Stimulated activated CD8-positive, alpha-beta memory T cell treated with anti-CD3 and anti-CD28 coated beads, Interleukin-7, amount 100 ng/mL, for 48 hours (primary cell): ENCODE measurements around the gene RNASEH1.

Experiments used
- DNase-seq, 2 donors: peaks; one replicate each; pipeline ENCODE4 v3.0.0-alpha.2; 2020; ENCODE audit warnings: low read depth in 1 of 2; ENCODE audit errors: extremely low read depth in 1 of 2

RNASEH1 gene

DNA sequence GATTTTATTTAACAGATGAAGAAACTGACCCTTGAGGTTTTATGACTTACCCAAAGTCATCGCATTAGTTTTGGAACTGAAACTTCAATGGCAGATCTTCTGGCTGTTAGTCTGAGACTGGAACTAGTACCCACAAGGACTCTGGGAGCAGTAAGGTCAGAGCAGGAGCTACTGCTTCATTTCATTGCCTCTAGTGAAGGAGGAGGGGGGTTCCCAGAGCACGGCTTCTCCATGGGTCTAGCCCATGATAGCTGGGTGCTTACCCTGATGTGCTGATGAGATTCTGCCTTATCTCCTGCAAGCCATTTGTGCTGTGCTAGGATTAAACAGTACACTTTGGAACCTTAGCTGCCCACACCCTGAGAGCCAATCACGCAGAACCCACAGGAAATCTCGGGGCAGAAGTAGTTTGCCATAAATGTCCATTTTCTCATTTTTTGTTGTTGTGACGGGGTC lies 5.4 kb upstream of the RNASEH1 start:
- DNase-seq = no peak

DNA sequence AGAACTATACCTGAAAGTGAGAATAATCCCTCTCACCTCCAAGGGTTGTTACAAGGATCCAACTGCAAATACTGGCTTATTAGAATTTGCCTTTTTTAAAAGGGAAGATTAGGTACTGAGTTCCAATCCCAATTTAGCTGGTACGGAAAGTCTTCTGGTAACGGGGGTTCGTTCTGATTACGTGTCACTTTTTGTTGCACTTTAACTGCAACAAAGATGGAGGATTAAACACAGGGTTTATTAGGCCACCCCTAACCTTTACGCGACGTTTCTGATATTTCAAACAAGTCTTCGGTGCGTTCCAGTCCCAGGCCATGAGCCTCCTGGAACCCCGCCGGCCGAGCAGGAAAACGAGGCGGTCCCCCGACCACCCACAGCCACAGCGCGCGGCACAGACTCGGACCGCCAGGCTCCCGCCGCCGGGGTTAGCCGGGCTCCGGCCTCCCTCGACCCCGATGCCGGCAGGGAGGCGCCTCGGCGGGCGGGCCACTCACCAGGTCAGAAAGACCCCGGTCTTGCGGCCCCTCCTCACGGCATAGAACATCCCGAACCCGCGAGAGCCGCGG lies 411 bp downstream of the RNASEH1 start:
- DNase-seq = no peak

- DNase-seq = no peak
Observed at GRCh38 chr2:3553946-3554345, 4.2 kb downstream of the RNASEH1 start.

GRCh38 chr2:3547915-3548314 lies 10.2 kb downstream of the RNASEH1 start:
- DNase-seq = no peak

DNA sequence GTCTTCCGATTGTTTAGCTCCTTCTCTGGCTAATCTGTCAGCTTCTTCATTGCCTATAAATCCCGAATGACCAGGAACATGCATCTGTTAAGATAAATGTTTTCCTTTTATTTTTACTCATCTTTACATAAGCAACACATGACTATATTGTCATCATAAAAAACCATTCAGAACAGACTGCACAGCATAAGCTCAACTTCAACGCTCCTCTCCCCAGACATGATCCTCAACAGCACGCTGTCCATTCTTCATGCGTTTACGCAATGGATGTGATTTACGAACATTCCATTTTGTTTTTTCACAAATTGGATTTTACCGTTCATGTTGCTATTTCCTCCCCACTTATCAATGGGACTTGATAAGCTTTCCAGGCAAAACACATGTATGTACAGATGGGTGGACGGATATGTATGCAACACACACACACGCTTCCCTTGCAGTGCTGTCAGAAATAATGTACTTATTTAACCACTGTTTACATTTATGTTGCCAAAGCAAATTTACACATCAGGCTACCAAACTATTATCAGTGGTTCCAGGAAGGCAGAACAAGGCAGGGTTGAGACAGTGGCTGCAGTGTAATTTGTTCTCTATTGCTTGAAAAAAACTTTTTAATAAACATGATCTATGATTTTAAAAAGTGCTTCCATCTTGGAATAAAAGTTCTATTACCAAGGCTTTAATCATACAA lies 12.2 kb downstream of the RNASEH1 start:
- no peak for DNase-seq

GRCh38 chr2:3543023-3543683 lies 15.0 kb downstream of the RNASEH1 start:
- no peak for DNase-seq

DNA sequence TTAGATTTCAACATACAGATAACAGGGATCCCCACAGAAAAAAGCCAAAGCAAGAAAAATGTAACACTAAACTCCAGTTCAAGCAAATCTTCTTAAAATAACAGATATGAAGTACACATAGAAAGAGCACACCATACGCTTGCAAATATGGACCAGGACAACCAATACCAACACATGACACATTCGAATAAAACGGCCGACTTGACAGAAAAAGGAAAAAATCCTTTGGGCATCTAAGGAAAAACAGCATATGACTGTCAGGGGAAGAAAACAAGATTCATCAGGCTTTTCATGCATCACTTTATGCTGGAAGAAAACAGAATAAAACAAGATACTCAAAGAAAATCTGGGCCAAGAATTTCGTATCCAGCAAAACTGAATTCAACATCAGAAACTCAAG lies 16.0 kb downstream of the RNASEH1 start:
- DNase-seq = no peak

GRCh38 chr2:3539836-3540235 lies 18.3 kb downstream of the RNASEH1 start:
- no peak for DNase-seq

- no peak for DNase-seq
Observed at GRCh38 chr2:3536682-3537632, 21.2 kb downstream of the RNASEH1 start.

GRCh38 chr2:3535794-3536681 lies 22.1 kb downstream of the RNASEH1 start:
- no peak for DNase-seq

- no peak for DNase-seq
Observed at GRCh38 chr2:3535467-3535793, 22.7 kb downstream of the RNASEH1 start.

DNA sequence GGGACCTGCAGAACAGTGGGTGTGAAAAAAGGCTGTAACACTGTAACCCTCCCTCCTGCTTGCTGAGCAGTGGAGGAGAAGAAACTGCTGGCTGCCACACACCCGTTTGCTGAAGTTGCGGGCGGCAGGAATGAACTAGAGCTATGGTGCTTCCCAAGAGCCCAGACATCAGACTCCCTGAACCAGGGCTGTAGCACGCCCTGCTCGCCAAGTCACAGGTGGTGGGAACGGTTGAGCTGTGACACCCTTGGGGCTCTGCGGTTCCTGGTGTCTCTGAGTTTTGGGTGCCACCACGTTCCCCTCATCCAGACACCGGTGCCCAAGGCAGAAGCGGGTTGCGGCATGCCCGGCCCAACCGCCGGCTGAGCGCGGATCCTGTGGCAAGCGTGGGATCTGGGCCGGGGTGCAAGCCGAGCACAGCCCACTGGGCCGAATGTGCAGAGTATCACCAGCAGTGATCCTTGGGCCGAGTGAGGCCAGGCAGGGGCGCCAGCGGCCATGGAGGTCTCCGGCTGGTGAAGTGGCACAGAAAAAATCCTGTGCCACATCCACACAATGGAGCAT lies 23.8 kb downstream of the RNASEH1 start:
- no peak for DNase-seq

DNA sequence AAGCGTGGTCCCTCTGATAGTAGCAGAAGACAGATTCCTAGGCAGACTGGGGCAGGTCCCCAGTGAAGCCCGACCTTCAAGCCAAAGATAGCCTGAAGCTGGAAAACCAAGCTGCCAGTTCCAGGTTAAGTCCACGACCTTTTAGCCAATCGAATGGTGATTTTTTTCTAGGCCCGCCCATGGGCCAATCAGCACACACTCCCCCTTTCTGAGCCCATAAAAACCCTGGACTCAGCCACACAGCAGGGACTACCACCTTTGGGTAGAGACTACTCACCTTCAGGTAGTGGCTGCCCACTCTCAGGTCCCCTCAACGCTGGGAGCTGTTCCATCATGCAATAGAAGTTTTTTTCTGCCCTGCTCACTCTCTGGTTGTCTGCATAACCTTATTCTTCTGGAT lies 24.3 kb downstream of the RNASEH1 start:
- DNase-seq = no peak

DNA sequence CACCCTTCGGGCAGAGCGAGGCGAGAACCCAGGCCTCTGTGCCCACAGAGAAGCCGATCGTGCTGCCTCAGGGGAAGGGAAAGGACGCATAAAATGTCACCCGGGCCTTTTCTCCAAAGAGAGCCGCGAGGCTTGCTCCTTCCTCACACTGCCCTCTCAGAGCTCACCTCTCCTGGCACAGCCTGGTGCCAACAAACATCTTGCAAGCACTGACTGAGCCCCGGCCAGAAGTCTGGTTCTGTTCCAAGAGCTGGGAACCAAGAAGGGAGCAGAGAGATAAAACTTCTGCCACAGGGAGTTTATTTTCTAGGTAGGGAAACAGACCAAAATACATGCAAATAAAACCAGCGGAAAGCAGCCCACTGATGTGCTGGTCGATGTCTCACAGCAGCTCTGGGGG lies 25.2 kb downstream of the RNASEH1 start:
- DNase-seq = no peak

GRCh38 chr2:3529316-3530025 lies 28.7 kb downstream of the RNASEH1 start:
- no peak for DNase-seq

GRCh38 chr2:3527886-3528785 lies 30.0 kb downstream of the RNASEH1 start:
- DNase-seq = no peak

- no peak for DNase-seq
Observed at GRCh38 chr2:3526871-3527270, 31.3 kb downstream of the RNASEH1 start.

GRCh38 chr2:3523551-3524041 lies 34.5 kb downstream of the RNASEH1 start:
- no peak for DNase-seq
